Testis (tissue), 2 donors: ENCODE data around the gene LCN15.

Experiments
- POLR2A ChIP-seq: fragments of 450-650 bp; IDR thresholded peaks from one replicate; pipeline ENCODE4 v1.6.1; 2017; ENCODE audit warnings: antibody characterized with exemption, mild to moderate bottlenecking, moderate library complexity
- TF ChIP-seq, protein P1 (sequence below), 3 experiments: fragments of 450-650 bp in 2 of 3; fragments of 200-600 bp in 1 of 3; sonication (generic) in 1 of 3; IDR thresholded peaks; one replicate each; pipeline ENCODE4 v1.5.1; 2016 to 2019; ENCODE audit warnings: antibody characterized with exemption in 3 of 3, mild to moderate bottlenecking in 2 of 3, moderate library complexity in 1 of 3

- TF ChIP-seq, protein P1, sequence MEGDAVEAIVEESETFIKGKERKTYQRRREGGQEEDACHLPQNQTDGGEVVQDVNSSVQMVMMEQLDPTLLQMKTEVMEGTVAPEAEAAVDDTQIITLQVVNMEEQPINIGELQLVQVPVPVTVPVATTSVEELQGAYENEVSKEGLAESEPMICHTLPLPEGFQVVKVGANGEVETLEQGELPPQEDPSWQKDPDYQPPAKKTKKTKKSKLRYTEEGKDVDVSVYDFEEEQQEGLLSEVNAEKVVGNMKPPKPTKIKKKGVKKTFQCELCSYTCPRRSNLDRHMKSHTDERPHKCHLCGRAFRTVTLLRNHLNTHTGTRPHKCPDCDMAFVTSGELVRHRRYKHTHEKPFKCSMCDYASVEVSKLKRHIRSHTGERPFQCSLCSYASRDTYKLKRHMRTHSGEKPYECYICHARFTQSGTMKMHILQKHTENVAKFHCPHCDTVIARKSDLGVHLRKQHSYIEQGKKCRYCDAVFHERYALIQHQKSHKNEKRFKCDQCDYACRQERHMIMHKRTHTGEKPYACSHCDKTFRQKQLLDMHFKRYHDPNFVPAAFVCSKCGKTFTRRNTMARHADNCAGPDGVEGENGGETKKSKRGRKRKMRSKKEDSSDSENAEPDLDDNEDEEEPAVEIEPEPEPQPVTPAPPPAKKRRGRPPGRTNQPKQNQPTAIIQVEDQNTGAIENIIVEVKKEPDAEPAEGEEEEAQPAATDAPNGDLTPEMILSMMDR (IDR thresholded peaks at IDR 0.05), result no peak
- TF ChIP-seq POLR2A, result no peak
Measured at GRCh38 chr9:136726118-136726517, 38.2 kb downstream of the LCN15 start.
